ENCODE data around the gene MS4A4A.
"Not testable (repeated sequence)": the region's sequence is repeated elsewhere in the genome, so short reads cannot be mapped to it uniquely, and the experiment has no call there.

MS4A4A gene

GRCh38 chr11:60274416-60274815, 6.0 kb upstream of the MS4A4A start:
- TF ChIP-seq YY1 (IDR thresholded peaks at IDR 0.05; ENCODE audit: insufficient read depth, insufficient read length) (no peak), ZNF274 (IDR thresholded peaks at IDR 0.05; ENCODE audit: low read depth, low read length) (no peak), SUZ12 (IDR thresholded peaks at IDR 0.05; ENCODE audit: extremely low read depth, insufficient read depth, insufficient read length) (no peak)
- peaks cover 4% of the 10 kb centered on the region; the same call in 1 of the 2 replicates for H3K9me3 ChIP-seq (ENCODE audit: insufficient read depth, low read length)

GRCh38 chr11:60281485-60281884, 1.0 kb downstream of the MS4A4A start:
- no peaks in the 10 kb centered on the region for H3K36me3 ChIP-seq (ENCODE audit: insufficient read depth, insufficient read length, low read length)
- H3K27me3 ChIP-seq (ENCODE audit: insufficient read depth, insufficient read length) = no peaks in the 10 kb centered on the region
- DNase-seq (ENCODE audit: low read depth, low spot score) = no peak
- TF ChIP-seq ZNF274 (IDR thresholded peaks at IDR 0.05; ENCODE audit: low read depth, low read length) = no peak
- TF ChIP-seq YY1 (IDR thresholded peaks at IDR 0.05; ENCODE audit: insufficient read depth, insufficient read length) = no peak
- no peak for TF ChIP-seq SUZ12 (IDR thresholded peaks at IDR 0.05; ENCODE audit: extremely low read depth, insufficient read depth, insufficient read length)
- H3K9me3 ChIP-seq (ENCODE audit: insufficient read depth, low read length) = no peaks in the 10 kb centered on the region; the same call in 1 of the 2 replicates
- no peak overlapping the region for H3K9ac ChIP-seq (ENCODE audit: insufficient read length, low read depth)
- no peaks in the 10 kb centered on the region for H3K4me1 ChIP-seq (ENCODE audit: insufficient read depth, insufficient read length)
- H3K4me3 ChIP-seq (ENCODE audit: insufficient read length, low read depth) = no peak overlapping the region

More at GRCh38 chr11:60274416-60274815, 6.0 kb upstream of the MS4A4A start:
- DNase-seq (ENCODE audit: low read depth, low spot score) = no peak
- no peak overlapping the region for H3K4me3 ChIP-seq (ENCODE audit: insufficient read length, low read depth)
- no peak overlapping the region for H3K9ac ChIP-seq (ENCODE audit: insufficient read length, low read depth)
- H3K4me1 ChIP-seq (ENCODE audit: insufficient read depth, insufficient read length) = no peaks in the 10 kb centered on the region
- H3K27me3 ChIP-seq (ENCODE audit: insufficient read depth, insufficient read length) = no peaks in the 10 kb centered on the region
- no peaks in the 10 kb centered on the region for H3K36me3 ChIP-seq (ENCODE audit: insufficient read depth, insufficient read length, low read length)

- DNase-seq (ENCODE audit: low read depth, low spot score) = no peak
- Histone ChIP-seq H3K27me3 (ENCODE audit: insufficient read depth, insufficient read length) (no peaks in the 10 kb centered on the region), H3K36me3 (ENCODE audit: insufficient read depth, insufficient read length, low read length) (no peaks in the 10 kb centered on the region), H3K4me1 (ENCODE audit: insufficient read depth, insufficient read length) (no peaks in the 10 kb centered on the region), H3K9me3 (ENCODE audit: insufficient read depth, low read length) (no peaks in the 10 kb centered on the region), H3K4me3 (ENCODE audit: insufficient read length, low read depth) (no peak overlapping the region), H3K9ac (ENCODE audit: insufficient read length, low read depth) (no peak overlapping the region)
- TF ChIP-seq YY1 (IDR thresholded peaks at IDR 0.05; ENCODE audit: insufficient read depth, insufficient read length) (no peak), SUZ12 (IDR thresholded peaks at IDR 0.05; ENCODE audit: extremely low read depth, insufficient read depth, insufficient read length) (no peak), ZNF274 (IDR thresholded peaks at IDR 0.05; ENCODE audit: low read depth, low read length) (no peak)
Observed at GRCh38 chr11:60282286-60282685, 1.8 kb downstream of the MS4A4A start.

GRCh38 chr11:60285411-60286126, 5.1 kb downstream of the MS4A4A start:
- not testable (repeated sequence) for H3K4me3 ChIP-seq (ENCODE audit: insufficient read length, low read depth); H3K36me3 ChIP-seq (ENCODE audit: insufficient read depth, insufficient read length, low read length); H3K9ac ChIP-seq (ENCODE audit: insufficient read length, low read depth); H3K27me3 ChIP-seq (ENCODE audit: insufficient read depth, insufficient read length); H3K4me1 ChIP-seq (ENCODE audit: insufficient read depth, insufficient read length)
- DNase-seq (ENCODE audit: low read depth, low spot score) = peak; percentile 9
- peaks cover 15% of the 10 kb centered on the region for H3K9me3 ChIP-seq (ENCODE audit: insufficient read depth, low read length)

- Histone ChIP-seq H3K36me3 (ENCODE audit: insufficient read depth, insufficient read length, low read length) (no peaks in the 10 kb centered on the region), H3K27me3 (ENCODE audit: insufficient read depth, insufficient read length) (no peaks in the 10 kb centered on the region), H3K4me3 (ENCODE audit: insufficient read length, low read depth) (no peak overlapping the region), H3K9ac (ENCODE audit: insufficient read length, low read depth) (no peak overlapping the region), H3K4me1 (ENCODE audit: insufficient read depth, insufficient read length) (no peaks in the 10 kb centered on the region), H3K9me3 (ENCODE audit: insufficient read depth, low read length) (peaks cover 15% of the 10 kb centered on the region)
- TF ChIP-seq ZNF274 (IDR thresholded peaks at IDR 0.05; ENCODE audit: low read depth, low read length) (no peak), SUZ12 (IDR thresholded peaks at IDR 0.05; ENCODE audit: extremely low read depth, insufficient read depth, insufficient read length) (no peak), YY1 (IDR thresholded peaks at IDR 0.05; ENCODE audit: insufficient read depth, insufficient read length) (no peak)
- no peak for DNase-seq (ENCODE audit: low read depth, low spot score)
Observed at GRCh38 chr11:60288531-60288930, 8.1 kb downstream of the MS4A4A start.

- no peak for DNase-seq (ENCODE audit: low read depth, low spot score)
- Histone ChIP-seq H3K9ac (ENCODE audit: insufficient read length, low read depth) (no peak overlapping the region), H3K9me3 (ENCODE audit: insufficient read depth, low read length) (peaks cover 15% of the 10 kb centered on the region), H3K36me3 (ENCODE audit: insufficient read depth, insufficient read length, low read length) (no peaks in the 10 kb centered on the region), H3K4me3 (ENCODE audit: insufficient read length, low read depth) (no peak overlapping the region), H3K4me1 (ENCODE audit: insufficient read depth, insufficient read length) (no peaks in the 10 kb centered on the region), H3K27me3 (ENCODE audit: insufficient read depth, insufficient read length) (no peaks in the 10 kb centered on the region)
- TF ChIP-seq SUZ12 (IDR thresholded peaks at IDR 0.05; ENCODE audit: extremely low read depth, insufficient read depth, insufficient read length) (no peak), ZNF274 (IDR thresholded peaks at IDR 0.05; ENCODE audit: low read depth, low read length) (no peak), YY1 (IDR thresholded peaks at IDR 0.05; ENCODE audit: insufficient read depth, insufficient read length) (no peak)
Observed at GRCh38 chr11:60292145-60292544, 11.7 kb downstream of the MS4A4A start.

- Histone ChIP-seq H3K27me3 (ENCODE audit: insufficient read depth, insufficient read length) (no peaks in the 10 kb centered on the region), H3K9me3 (ENCODE audit: insufficient read depth, low read length) (no peaks in the 10 kb centered on the region), H3K36me3 (ENCODE audit: insufficient read depth, insufficient read length, low read length) (no peaks in the 10 kb centered on the region), H3K9ac (ENCODE audit: insufficient read length, low read depth) (no peak overlapping the region), H3K4me1 (ENCODE audit: insufficient read depth, insufficient read length) (no peaks in the 10 kb centered on the region), H3K4me3 (ENCODE audit: insufficient read length, low read depth) (no peak overlapping the region)
- no peak for TF ChIP-seq YY1 (IDR thresholded peaks at IDR 0.05; ENCODE audit: insufficient read depth, insufficient read length)
- no peak for TF ChIP-seq ZNF274 (IDR thresholded peaks at IDR 0.05; ENCODE audit: low read depth, low read length)
- TF ChIP-seq SUZ12 (IDR thresholded peaks at IDR 0.05; ENCODE audit: extremely low read depth, insufficient read depth, insufficient read length) = no peak
- DNase-seq (ENCODE audit: low read depth, low spot score) = no peak
Observed at GRCh38 chr11:60301178-60301577, 20.7 kb downstream of the MS4A4A start.

- not testable (repeated sequence) for H3K4me3 ChIP-seq (ENCODE audit: insufficient read length, low read depth); H3K9me3 ChIP-seq (ENCODE audit: insufficient read depth, low read length); H3K4me1 ChIP-seq (ENCODE audit: insufficient read depth, insufficient read length); H3K9ac ChIP-seq (ENCODE audit: insufficient read length, low read depth); DNase-seq (ENCODE audit: low read depth, low spot score); H3K36me3 ChIP-seq (ENCODE audit: insufficient read depth, insufficient read length, low read length); H3K27me3 ChIP-seq (ENCODE audit: insufficient read depth, insufficient read length)
Observed at GRCh38 chr11:60301884-60302283, 21.4 kb downstream of the MS4A4A start.

Data from NT2/D1 (cell line).